SJCRH30 (cell line): ENCODE data around the gene B3GAT1. TPM values are rescaled to one million over a fixed set of nuclear protein-coding genes. Genes with fewer than 3 reads are reported as not detected.

ENCODE experiments used
- DNase-seq, 2 experiments: peaks; one replicate each; pipeline ENCODE4 v3.0.0-alpha.2; 2015 to 2020
- H3K27ac ChIP-seq: fragments of 250-450 bp; sonication (Bioruptor Pico); 2 replicates; pipeline ENCODE4 v1.5.1; 2020; ENCODE audit warnings: mild to moderate bottlenecking, moderate library complexity
- H3K27me3 ChIP-seq: fragments of 250-450 bp; sonication (Bioruptor Pico); 2 replicates; pipeline ENCODE4 v1.5.1; 2020; ENCODE audit warnings: mild to moderate bottlenecking, moderate library complexity
- H3K36me3 ChIP-seq: fragments of 250-450 bp; sonication (Bioruptor Pico); 2 replicates; pipeline ENCODE4 v1.5.1; 2020; ENCODE audit warnings: mild to moderate bottlenecking, moderate library complexity
- H3K4me1 ChIP-seq: fragments of 250-450 bp; sonication (Bioruptor Pico); 2 replicates; pipeline ENCODE4 v1.5.1; 2020; ENCODE audit warnings: mild to moderate bottlenecking, moderate library complexity
- H3K4me3 ChIP-seq: fragments of 250-450 bp; sonication (Bioruptor Pico); 2 replicates; pipeline ENCODE4 v1.5.1; 2020; ENCODE audit warnings: mild to moderate bottlenecking, moderate library complexity
- H3K9me3 ChIP-seq: fragments of 250-450 bp; sonication (Bioruptor Pico); replicated peaks from 2 replicates; pipeline ENCODE4 v1.5.1; 2020; ENCODE audit warnings: mild to moderate bottlenecking, moderate library complexity
- total RNA-seq: library from RNA; depleted of rRNA; stranded (reverse); fragments of >200 nt; shearing (Covaris generic); gene quantifications from 2 replicates; pipeline ENCODE4 v1.2.3, GENCODE V29; 2014

B3GAT1 gene
- total RNA-seq, 1 experiment from 2014 or later, result not detected

- H3K9me3 ChIP-seq, result no peaks in the 10 kb centered on the region
Measured at GRCh38 chr11:134382257-134382656, 29.8 kb downstream of the B3GAT1 start.

DNA sequence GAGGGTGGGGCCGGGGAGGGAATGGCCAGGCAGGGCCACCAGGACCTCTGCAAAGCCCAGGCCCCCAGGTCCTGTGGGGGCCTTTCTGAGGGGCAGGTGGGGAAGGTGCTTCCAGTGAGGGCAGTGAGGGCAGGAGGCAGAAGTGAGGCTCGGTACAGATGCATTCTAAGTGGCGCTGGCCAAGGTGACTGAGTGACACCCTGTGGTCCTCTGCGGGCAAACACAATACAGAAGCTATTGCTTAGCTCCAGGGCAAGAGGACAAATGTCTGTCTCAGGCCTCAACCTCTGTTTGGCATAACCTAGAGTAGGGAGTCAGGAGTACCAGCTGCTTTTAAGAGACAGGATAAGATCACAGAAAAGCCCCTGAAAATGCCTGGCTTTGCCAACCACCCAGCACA, 31.3 kb downstream of the B3GAT1 start:
- no peak overlapping the region for H3K27ac ChIP-seq
- peaks cover 17% of the 10 kb centered on the region for H3K27me3 ChIP-seq
- no peaks in the 10 kb centered on the region for H3K9me3 ChIP-seq
- H3K36me3 ChIP-seq, result no peaks in the 10 kb centered on the region
- H3K4me1 ChIP-seq, result no peaks in the 10 kb centered on the region
- no peak overlapping the region for H3K4me3 ChIP-seq
- no peak for DNase-seq

More at GRCh38 chr11:134382257-134382656, 29.8 kb downstream of the B3GAT1 start:
- no peaks in the 10 kb centered on the region for H3K4me1 ChIP-seq
- DNase-seq, result no peak
- no peak overlapping the region for H3K4me3 ChIP-seq
- no peaks in the 10 kb centered on the region for H3K36me3 ChIP-seq
- no peak overlapping the region for H3K27ac ChIP-seq
- peaks cover 17% of the 10 kb centered on the region for H3K27me3 ChIP-seq

GRCh38 chr11:134380229-134380628, 31.8 kb downstream of the B3GAT1 start:
- Histone ChIP-seq H3K27me3 (peaks cover 17% of the 10 kb centered on the region), H3K27ac (no peak overlapping the region), H3K4me1 (no peaks in the 10 kb centered on the region), H3K4me3 (no peak overlapping the region), H3K36me3 (no peaks in the 10 kb centered on the region), H3K9me3 (no peaks in the 10 kb centered on the region)
- DNase-seq, result no peak

GRCh38 chr11:134379241-134379640, 32.8 kb downstream of the B3GAT1 start:
- H3K27me3 ChIP-seq, result peaks cover 17% of the 10 kb centered on the region
- H3K4me1 ChIP-seq, result no peaks in the 10 kb centered on the region
- H3K9me3 ChIP-seq, result no peaks in the 10 kb centered on the region
- no peak for DNase-seq
- H3K4me3 ChIP-seq, result no peak overlapping the region
- no peak overlapping the region for H3K27ac ChIP-seq
- H3K36me3 ChIP-seq, result no peaks in the 10 kb centered on the region

DNA sequence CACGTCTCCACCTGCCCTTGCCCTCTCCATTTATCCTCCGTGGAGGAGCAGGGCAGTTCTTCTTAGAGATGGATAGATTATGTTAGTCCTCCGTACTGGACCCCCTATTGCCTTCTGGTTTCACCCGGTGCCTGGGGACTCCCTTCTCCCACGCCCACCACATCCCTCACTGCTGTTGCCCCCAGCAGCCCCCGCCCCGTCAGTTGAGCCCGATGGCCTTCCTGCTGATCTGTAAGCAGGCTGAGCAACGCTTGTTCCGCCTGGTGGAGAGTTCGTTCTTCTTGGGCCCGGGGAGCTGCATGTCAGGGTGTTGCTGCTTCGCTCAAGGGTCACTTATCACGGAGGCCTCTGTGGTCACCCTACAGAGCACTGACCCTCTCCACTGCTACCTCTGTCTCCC, 34.2 kb downstream of the B3GAT1 start:
- H3K9me3 ChIP-seq, result no peaks in the 10 kb centered on the region
- H3K4me3 ChIP-seq, result no peak overlapping the region
- H3K27ac ChIP-seq, result no peak overlapping the region
- no peaks in the 10 kb centered on the region for H3K4me1 ChIP-seq
- DNase-seq, result no peak
- no peaks in the 10 kb centered on the region for H3K36me3 ChIP-seq
- H3K27me3 ChIP-seq, result peaks cover 26% of the 10 kb centered on the region

DNA sequence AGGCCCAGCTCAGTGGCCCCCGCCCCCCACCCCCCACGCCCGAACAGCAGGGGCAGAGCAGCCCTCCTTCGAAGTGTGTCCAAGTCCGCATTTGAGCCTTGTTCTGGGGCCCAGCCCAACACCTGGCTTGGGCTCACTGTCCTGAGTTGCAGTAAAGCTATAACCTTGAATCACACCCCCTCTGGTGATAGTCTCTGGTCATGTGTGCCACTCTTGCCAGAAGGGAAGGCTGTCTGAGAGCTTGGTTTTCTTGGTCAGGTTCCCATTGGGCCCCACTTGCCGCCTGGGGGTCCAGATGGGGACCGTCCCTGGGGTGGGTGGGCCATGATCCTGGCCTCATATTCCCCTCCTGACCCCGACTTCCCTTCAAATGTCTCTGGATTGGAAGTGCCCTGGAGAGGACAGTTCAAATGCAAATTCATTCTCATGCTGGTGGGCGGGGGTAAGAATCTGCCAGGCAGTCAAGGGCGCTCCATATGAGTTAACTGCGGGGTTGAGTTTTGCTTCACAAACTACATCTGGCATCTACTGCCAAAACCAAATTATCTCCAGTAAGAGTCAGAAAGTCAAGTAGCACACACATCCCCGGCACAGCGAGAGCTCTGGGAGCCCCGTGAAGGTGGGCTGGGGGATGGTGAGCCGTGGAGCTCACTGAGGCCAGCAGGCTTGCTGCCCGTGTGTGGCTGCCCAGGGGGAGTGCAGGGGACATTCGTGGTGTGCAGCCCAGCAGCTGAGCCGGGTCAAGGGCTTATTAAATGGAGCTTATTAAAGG, 35.7 kb downstream of the B3GAT1 start:
- no peaks in the 10 kb centered on the region for H3K4me1 ChIP-seq
- no peaks in the 10 kb centered on the region for H3K9me3 ChIP-seq
- H3K27me3 ChIP-seq, result peaks cover 31% of the 10 kb centered on the region
- DNase-seq, result no peak
- H3K36me3 ChIP-seq, result no peaks in the 10 kb centered on the region
- no peak overlapping the region for H3K27ac ChIP-seq
- H3K4me3 ChIP-seq, result no peak overlapping the region

DNA sequence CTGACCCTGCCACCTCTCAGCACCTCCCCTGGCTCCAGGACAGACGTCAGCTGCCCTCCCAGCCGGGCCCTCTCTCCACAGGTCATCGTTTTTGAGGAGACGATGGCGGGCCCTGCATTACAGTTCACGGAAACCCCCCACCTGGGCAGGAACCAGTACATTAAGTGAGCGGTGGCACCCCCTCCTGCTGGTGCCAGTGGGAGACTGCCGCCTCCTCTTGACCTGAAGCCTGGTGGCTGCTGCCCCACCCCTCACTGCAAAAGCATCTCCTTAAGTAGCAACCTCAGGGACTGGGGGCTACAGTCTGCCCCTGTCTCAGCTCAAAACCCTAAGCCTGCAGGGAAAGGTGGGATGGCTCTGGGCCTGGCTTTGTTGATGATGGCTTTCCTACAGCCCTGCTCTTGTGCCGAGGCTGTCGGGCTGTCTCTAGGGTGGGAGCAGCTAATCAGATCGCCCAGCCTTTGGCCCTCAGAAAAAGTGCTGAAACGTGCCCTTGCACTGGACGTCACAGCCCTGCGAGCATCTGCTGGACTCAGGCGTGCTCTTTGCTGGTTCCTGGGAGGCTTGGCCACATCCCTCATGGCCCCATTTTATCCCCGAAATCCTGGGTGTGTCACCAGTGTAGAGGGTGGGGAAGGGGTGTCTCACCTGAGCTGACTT, 37.0 kb downstream of the B3GAT1 start:
- no peaks in the 10 kb centered on the region for H3K4me1 ChIP-seq
- no peak overlapping the region for H3K4me3 ChIP-seq
- H3K36me3 ChIP-seq, result no peaks in the 10 kb centered on the region
- H3K27me3 ChIP-seq, result peaks cover 34% of the 10 kb centered on the region
- H3K9me3 ChIP-seq, result no peaks in the 10 kb centered on the region
- H3K27ac ChIP-seq, result no peak overlapping the region
- DNase-seq, result no peak

- Histone ChIP-seq H3K4me3 (no peak overlapping the region), H3K9me3 (no peaks in the 10 kb centered on the region), H3K27me3 (peaks cover 30% of the 10 kb centered on the region), H3K27ac (no peak overlapping the region), H3K36me3 (no peaks in the 10 kb centered on the region), H3K4me1 (no peaks in the 10 kb centered on the region)
- DNase-seq, result no peak
Measured at GRCh38 chr11:134374171-134374570, 37.9 kb downstream of the B3GAT1 start.

GRCh38 chr11:134373591-134374052, 38.4 kb downstream of the B3GAT1 start:
- Histone ChIP-seq H3K27me3 (peaks cover 30% of the 10 kb centered on the region), H3K9me3 (no peaks in the 10 kb centered on the region)
- no peak for DNase-seq

DNA sequence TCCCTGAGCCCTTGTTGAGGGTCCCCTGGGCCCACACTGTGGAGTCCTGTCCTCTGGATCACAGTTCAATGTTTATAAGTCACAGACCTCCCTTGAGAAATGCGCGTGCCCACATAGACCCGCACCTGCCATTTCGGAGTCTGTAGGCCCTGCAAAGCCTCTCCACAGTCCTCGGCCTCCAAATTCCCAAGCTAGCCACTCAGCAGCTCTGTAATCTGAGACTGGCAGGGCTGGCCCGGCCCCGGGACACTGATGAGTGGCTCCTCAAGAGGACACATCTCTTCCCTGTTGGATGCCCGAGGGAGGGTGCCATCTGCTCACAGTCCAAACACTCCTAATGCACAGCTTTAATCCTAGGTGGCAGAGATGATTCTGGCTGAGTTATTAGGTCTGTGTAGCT, 39.1 kb downstream of the B3GAT1 start:
- Histone ChIP-seq H3K27me3 (peaks cover 25% of the 10 kb centered on the region), H3K27ac (no peak overlapping the region), H3K9me3 (no peaks in the 10 kb centered on the region), H3K36me3 (no peaks in the 10 kb centered on the region), H3K4me3 (no peak overlapping the region), H3K4me1 (no peaks in the 10 kb centered on the region)
- peak; percentile 26 to 44 for DNase-seq

More at GRCh38 chr11:134373591-134374052, 38.4 kb downstream of the B3GAT1 start:
- Histone ChIP-seq H3K36me3 (no peaks in the 10 kb centered on the region), H3K4me1 (no peaks in the 10 kb centered on the region), H3K27ac (no peak overlapping the region), H3K4me3 (no peak overlapping the region)

DNA sequence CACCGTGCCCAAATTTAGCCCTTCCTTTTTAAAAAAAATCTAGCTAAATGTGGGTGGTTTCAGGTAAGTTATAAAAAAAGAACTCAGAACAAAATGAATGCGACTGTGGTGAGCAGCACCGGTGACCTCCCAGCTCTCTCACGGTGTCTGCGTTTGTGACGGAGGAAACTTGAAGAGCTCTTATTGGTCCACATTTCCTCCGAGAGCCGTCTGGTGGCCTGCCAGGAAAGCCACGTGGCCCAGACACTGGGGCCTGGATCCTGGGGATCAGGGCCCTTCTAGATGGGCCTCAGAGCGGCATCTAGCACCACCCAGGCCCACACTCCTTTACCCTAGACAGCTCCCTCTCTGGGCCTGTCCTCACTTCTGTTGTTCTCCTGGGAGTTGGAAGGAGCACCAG, 39.5 kb downstream of the B3GAT1 start:
- DNase-seq, result no peak
- Histone ChIP-seq H3K27me3 (peaks cover 25% of the 10 kb centered on the region), H3K36me3 (no peaks in the 10 kb centered on the region), H3K4me1 (no peaks in the 10 kb centered on the region), H3K27ac (no peak overlapping the region), H3K9me3 (no peaks in the 10 kb centered on the region), H3K4me3 (no peak overlapping the region)

DNA sequence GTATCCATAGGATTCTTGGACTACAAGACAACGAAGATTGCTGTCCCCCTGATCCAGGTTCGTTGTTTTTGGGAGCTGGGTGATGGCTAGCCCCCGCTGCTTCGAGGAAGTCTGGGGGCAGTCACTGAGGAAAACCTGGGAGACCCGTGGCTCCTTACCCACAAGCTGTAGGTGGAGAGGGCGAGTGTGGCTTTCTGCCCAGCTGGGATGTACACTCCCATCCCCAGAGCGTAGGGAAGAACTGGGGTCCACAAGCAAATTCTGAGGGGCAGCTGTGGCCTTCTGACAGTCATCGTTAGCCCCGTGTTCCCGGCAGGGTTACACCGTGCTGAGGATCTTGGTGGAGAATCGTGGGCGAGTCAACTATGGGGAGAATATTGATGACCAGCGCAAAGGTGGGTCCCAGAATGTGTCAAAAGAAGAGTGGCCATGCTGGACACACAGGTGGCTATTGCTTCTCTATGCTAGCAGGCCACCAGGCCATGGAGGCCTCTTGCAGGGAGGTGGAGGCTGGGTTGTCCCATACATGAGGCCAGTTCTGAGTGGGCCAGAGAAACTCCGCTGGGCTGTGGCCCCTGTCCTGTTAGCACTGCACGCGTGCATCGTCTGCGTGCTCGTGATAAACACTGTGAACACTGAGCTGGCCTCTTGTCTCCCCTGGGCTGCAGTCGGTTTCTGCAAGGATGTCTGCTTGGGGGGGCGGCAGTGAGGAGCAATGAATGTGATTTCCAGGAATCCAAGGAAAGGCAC, 40.4 kb downstream of the B3GAT1 start:
- DNase-seq, result no peak
- no peaks in the 10 kb centered on the region for H3K36me3 ChIP-seq
- no peaks in the 10 kb centered on the region for H3K4me1 ChIP-seq
- H3K27me3 ChIP-seq, result peaks cover 25% of the 10 kb centered on the region
- H3K9me3 ChIP-seq, result no peaks in the 10 kb centered on the region
- H3K27ac ChIP-seq, result no peak overlapping the region
- no peak overlapping the region for H3K4me3 ChIP-seq

GRCh38 chr11:134370526-134371435, 41.3 kb downstream of the B3GAT1 start:
- Histone ChIP-seq H3K4me1 (no peaks in the 10 kb centered on the region), H3K27ac (no peak overlapping the region), H3K4me3 (no peak overlapping the region), H3K36me3 (no peaks in the 10 kb centered on the region), H3K9me3 (no peaks in the 10 kb centered on the region), H3K27me3 (peaks cover 29% of the 10 kb centered on the region)
- DNase-seq, result no peak
